Neural progenitor cell (in vitro differentiated cells): ENCODE results near the gene RALBP1. TPM values are rescaled to one million over a fixed set of nuclear protein-coding genes. Genes with fewer than 3 reads are reported as not detected.

Experiments used
- DNase-seq: peaks from one replicate; pipeline ENCODE4 v3.0.0-alpha.2; 2016; ENCODE audit warnings: low spot score
- H2AFZ ChIP-seq: fragments of 200-600 bp; sonication (generic); replicated peaks from 2 replicates; pipeline ENCODE4 v1.6.1; 2016; ENCODE audit warnings: antibody characterized with exemption
- H3F3A ChIP-seq: fragments of 200-600 bp; sonication (generic); 2 replicates; pipeline ENCODE4 v1.6.1; 2016; ENCODE audit warnings: antibody characterized with exemption, low read depth
- H3K27ac ChIP-seq: fragments of 200-600 bp; sonication (generic); 2 replicates; pipeline ENCODE4 v1.5.1; 2016; ENCODE audit warnings: mild to moderate bottlenecking
- H3K27me3 ChIP-seq: fragments of 200-600 bp; sonication (generic); 2 replicates; pipeline ENCODE4 v1.6.1; 2016; ENCODE audit warnings: mild to moderate bottlenecking, moderate library complexity
- H3K36me3 ChIP-seq: fragments of 200-600 bp; sonication (generic); 2 replicates; pipeline ENCODE4 v1.5.1; 2016
- H3K4me1 ChIP-seq: fragments of 200-600 bp; sonication (generic); 2 replicates; pipeline ENCODE4 v1.6.1; 2016; ENCODE audit warnings: mixed run types
- H3K4me2 ChIP-seq: fragments of 200-600 bp; sonication (generic); 2 replicates; pipeline ENCODE4 v1.6.1; 2016
- H3K4me3 ChIP-seq: fragments of 200-600 bp; sonication (generic); 2 replicates; pipeline ENCODE4 v1.5.1; 2016
- H3K79me2 ChIP-seq: fragments of 200-600 bp; sonication (generic); 2 replicates; pipeline ENCODE4 v1.6.1; 2016; ENCODE audit warnings: low read depth
- H3K9ac ChIP-seq: fragments of 200-600 bp; sonication (generic); 2 replicates; pipeline ENCODE4 v1.6.1; 2016
- H3K9me3 ChIP-seq: fragments of 200-600 bp; sonication (generic); 2 replicates; pipeline ENCODE4 v1.5.1; 2016; ENCODE audit warnings: low read depth
- H4K20me1 ChIP-seq: fragments of 200-600 bp; sonication (generic); 2 replicates; pipeline ENCODE4 v1.6.1; 2016; ENCODE audit warnings: low read depth
- H3K27ac Mint-ChIP-seq: 3 replicates; pipeline ENCODE4 v1.8.0; 2021; ENCODE audit warnings: mixed read lengths
- H3K27me3 Mint-ChIP-seq: 2 replicates; pipeline ENCODE4 v1.8.0; 2022; ENCODE audit warnings: low read depth, mild to moderate bottlenecking, inconsistent platforms, moderate library complexity, mixed read lengths; ENCODE audit not compliant: insufficient read depth
- H3K36me3 Mint-ChIP-seq: 3 replicates; pipeline ENCODE4 v1.8.0; 2021; ENCODE audit warnings: mixed read lengths
- H3K4me1 Mint-ChIP-seq: 3 replicates; pipeline ENCODE4 v1.8.0; 2021; ENCODE audit warnings: mixed read lengths
- H3K4me3 Mint-ChIP-seq: 3 replicates; pipeline ENCODE4 v1.8.0; 2021; ENCODE audit warnings: mild to moderate bottlenecking, moderate library complexity, mixed read lengths
- H3K9me3 Mint-ChIP-seq: 3 replicates; pipeline ENCODE4 v1.8.0; 2020; ENCODE audit warnings: mixed read lengths
- EZH2 ChIP-seq: fragments of 200-600 bp; sonication (generic); IDR thresholded peaks from 2 replicates; pipeline ENCODE4 v1.6.1; 2017; ENCODE audit warnings: antibody characterized with exemption, mild to moderate bottlenecking, moderate library complexity
- EZH2phosphoT487 ChIP-seq: fragments of 200-600 bp; sonication (generic); IDR thresholded peaks from 2 replicates; pipeline ENCODE4 v1.6.1; 2017; ENCODE audit warnings: antibody characterized with exemption
- total RNA-seq: library from RNA; depleted of rRNA; stranded (reverse); fragments of >200 nt; gene quantifications from 2 replicates; pipeline ENCODE4 v1.2.3, GENCODE V29; 2015; ENCODE audit warnings: low replicate concordance
- TF ChIP-seq, protein P1 (sequence below): fragments of 200-600 bp; sonication (generic); IDR thresholded peaks from 2 replicates; pipeline ENCODE4 v1.5.1; 2017; ENCODE audit warnings: antibody characterized with exemption, mild to moderate bottlenecking

The RALBP1 gene
- total RNA-seq, 1 donor from 2014 or later: 61.5 TPM

DNA sequence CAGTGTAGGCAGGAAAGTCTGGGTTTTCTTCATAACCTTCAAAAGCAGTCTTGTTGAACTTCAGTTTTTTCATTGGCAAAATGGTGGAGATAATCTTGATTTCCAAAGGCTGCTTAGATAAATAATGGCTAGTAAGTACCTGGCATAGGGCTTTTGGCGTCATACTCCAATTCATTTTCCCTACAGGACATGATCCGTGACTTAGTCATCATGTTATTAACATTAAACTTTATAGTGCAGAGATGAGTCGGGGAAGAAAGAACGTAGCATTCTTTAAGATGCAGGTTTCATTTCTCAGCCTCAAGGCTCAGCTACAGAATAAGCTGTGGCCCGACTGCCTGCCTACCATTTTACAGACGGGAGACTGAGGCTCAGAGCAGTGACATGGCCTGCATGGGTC is 64.0 kb downstream of the RALBP1 start:
- no peak overlapping the region for H3K4me3 ChIP-seq
- TF ChIP-seq, protein P1, sequence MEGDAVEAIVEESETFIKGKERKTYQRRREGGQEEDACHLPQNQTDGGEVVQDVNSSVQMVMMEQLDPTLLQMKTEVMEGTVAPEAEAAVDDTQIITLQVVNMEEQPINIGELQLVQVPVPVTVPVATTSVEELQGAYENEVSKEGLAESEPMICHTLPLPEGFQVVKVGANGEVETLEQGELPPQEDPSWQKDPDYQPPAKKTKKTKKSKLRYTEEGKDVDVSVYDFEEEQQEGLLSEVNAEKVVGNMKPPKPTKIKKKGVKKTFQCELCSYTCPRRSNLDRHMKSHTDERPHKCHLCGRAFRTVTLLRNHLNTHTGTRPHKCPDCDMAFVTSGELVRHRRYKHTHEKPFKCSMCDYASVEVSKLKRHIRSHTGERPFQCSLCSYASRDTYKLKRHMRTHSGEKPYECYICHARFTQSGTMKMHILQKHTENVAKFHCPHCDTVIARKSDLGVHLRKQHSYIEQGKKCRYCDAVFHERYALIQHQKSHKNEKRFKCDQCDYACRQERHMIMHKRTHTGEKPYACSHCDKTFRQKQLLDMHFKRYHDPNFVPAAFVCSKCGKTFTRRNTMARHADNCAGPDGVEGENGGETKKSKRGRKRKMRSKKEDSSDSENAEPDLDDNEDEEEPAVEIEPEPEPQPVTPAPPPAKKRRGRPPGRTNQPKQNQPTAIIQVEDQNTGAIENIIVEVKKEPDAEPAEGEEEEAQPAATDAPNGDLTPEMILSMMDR: no peak
- no peak for TF ChIP-seq EZH2phosphoT487
- no peak for TF ChIP-seq EZH2
- H3K79me2 ChIP-seq: no peaks in the 10 kb centered on the region
- no peaks in the 10 kb centered on the region for H3K9me3 Mint-ChIP-seq
- H3K4me1 Mint-ChIP-seq: peaks cover 24% of the 10 kb centered on the region
- no peak overlapping the region for H3K4me2 ChIP-seq
- no peak overlapping the region for H3K9ac ChIP-seq
- H3F3A ChIP-seq: no peaks in the 10 kb centered on the region
- no peaks in the 10 kb centered on the region for H3K4me1 ChIP-seq
- H3K36me3 ChIP-seq: no peaks in the 10 kb centered on the region
- H3K27me3 ChIP-seq: no peaks in the 10 kb centered on the region
- no peaks in the 10 kb centered on the region for H3K9me3 ChIP-seq
- H2AFZ ChIP-seq: no peak overlapping the region
- DNase-seq: no peak
- H3K27ac Mint-ChIP-seq: no peak overlapping the region
- no peaks in the 10 kb centered on the region for H4K20me1 ChIP-seq
- H3K36me3 Mint-ChIP-seq: peaks cover 28% of the 10 kb centered on the region
- H3K27me3 Mint-ChIP-seq: peaks cover 2% of the 10 kb centered on the region
- no peak overlapping the region for H3K4me3 Mint-ChIP-seq
- H3K27ac ChIP-seq: no peak overlapping the region

DNA sequence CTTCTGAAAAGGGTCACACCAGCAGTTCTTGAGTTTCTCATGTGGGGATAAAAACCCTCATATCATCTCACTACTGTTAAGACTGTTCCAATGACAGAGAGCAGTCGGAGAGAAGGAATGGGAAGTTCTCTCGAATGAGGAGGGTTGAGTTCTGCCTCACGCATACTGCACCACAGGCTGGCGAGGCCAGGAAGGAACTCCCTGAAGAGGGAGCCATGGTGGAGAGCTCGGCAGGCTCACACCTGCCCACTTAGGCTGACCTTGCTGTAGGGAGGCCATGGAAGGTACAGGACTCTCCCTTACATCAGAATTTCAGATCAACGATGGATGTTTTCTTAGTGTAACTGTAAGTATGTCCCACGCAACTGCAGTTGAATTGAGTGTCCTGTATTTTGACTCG is 64.6 kb downstream of the RALBP1 start:
- Histone ChIP-seq H3K27me3 (no peaks in the 10 kb centered on the region), H4K20me1 (no peaks in the 10 kb centered on the region), H3K4me2 (no peak overlapping the region), H2AFZ (no peak overlapping the region), H3K27ac (no peak overlapping the region), H3K9me3 (no peaks in the 10 kb centered on the region), H3K4me3 (no peak overlapping the region), H3F3A (no peaks in the 10 kb centered on the region), H3K36me3 (no peaks in the 10 kb centered on the region), H3K4me1 (no peaks in the 10 kb centered on the region), H3K79me2 (no peaks in the 10 kb centered on the region), H3K9ac (no peak overlapping the region)
- Mint-ChIP-seq H3K27ac (no peak overlapping the region), H3K4me1 (peaks cover 21% of the 10 kb centered on the region), H3K36me3 (peaks cover 35% of the 10 kb centered on the region), H3K27me3 (peaks cover 2% of the 10 kb centered on the region), H3K9me3 (no peaks in the 10 kb centered on the region), H3K4me3 (no peak overlapping the region)
- TF ChIP-seq EZH2 (no peak), EZH2phosphoT487 (no peak)
- TF ChIP-seq, protein P1: no peak
- no peak for DNase-seq

DNA sequence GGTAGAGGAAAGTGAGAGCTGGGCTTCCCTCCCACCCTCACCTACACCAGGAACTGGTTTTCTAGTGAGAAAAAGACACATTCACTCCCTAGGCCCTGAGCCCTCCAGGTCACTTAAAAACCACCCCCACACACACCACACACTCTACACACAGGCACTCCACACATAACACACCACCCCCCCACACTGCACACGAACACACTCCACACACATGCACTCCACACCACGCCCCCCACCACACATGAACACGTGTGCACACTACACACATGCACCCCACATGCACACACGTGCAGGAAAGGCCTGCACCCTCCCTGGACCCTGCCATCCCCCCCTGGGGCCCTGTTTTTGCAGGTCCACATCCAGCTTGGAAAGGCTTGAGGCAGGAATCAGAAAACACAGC is 67.6 kb downstream of the RALBP1 start:
- TF ChIP-seq EZH2 (no peak), EZH2phosphoT487 (no peak)
- TF ChIP-seq, protein P1: no peak
- H3K9me3 Mint-ChIP-seq: no peaks in the 10 kb centered on the region
- Histone ChIP-seq H3K27ac (no peak overlapping the region), H4K20me1 (no peaks in the 10 kb centered on the region), H3K4me3 (no peak overlapping the region), H3K4me1 (no peaks in the 10 kb centered on the region), H3K9me3 (no peaks in the 10 kb centered on the region), H3K27me3 (no peaks in the 10 kb centered on the region), H3K9ac (no peak overlapping the region), H3K4me2 (no peak overlapping the region), H3F3A (no peaks in the 10 kb centered on the region), H3K36me3 (peaks cover 15% of the 10 kb centered on the region), H2AFZ (no peak overlapping the region), H3K79me2 (no peaks in the 10 kb centered on the region)
- peaks cover 45% of the 10 kb centered on the region for H3K36me3 Mint-ChIP-seq
- peaks cover 5% of the 10 kb centered on the region for H3K27me3 Mint-ChIP-seq
- H3K4me1 Mint-ChIP-seq: peaks cover 11% of the 10 kb centered on the region
- DNase-seq: no peak
- H3K4me3 Mint-ChIP-seq: peak overlapping the region; percentile 50
- H3K27ac Mint-ChIP-seq: peak overlapping the region; percentile 31
